ENCODE measurements around the gene ATP6AP1. TPM values are rescaled to one million over a fixed set of nuclear protein-coding genes. Genes with fewer than 3 reads are reported as not detected.

The ATP6AP1 gene
- total RNA-seq, 1 experiment from 2014 or later: 119 TPM

DNA sequence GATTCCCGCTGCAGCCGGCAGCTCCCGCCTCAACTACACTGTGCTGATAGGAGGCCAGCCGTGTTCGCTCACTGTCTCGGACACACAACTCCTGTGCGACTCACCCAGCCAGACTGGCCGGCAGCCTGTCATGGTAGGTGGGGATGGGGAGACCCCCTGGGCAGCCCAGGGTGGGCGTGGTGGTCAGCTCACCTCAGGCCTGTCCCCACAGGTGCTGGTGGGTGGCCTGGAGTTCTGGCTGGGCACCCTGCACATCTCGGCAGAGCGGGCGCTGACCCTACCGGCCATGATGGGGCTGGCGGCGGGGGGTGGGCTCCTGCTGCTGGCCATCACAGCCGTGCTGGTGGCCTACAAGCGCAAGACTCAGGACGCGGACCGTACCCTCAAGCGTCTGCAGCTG is 39.1 kb downstream of the ATP6AP1 start:
- H3K9me3 ChIP-seq (ENCODE audit: insufficient read depth, low read depth): no peaks in the 10 kb centered on the region
- TF ChIP-seq, protein P1, sequence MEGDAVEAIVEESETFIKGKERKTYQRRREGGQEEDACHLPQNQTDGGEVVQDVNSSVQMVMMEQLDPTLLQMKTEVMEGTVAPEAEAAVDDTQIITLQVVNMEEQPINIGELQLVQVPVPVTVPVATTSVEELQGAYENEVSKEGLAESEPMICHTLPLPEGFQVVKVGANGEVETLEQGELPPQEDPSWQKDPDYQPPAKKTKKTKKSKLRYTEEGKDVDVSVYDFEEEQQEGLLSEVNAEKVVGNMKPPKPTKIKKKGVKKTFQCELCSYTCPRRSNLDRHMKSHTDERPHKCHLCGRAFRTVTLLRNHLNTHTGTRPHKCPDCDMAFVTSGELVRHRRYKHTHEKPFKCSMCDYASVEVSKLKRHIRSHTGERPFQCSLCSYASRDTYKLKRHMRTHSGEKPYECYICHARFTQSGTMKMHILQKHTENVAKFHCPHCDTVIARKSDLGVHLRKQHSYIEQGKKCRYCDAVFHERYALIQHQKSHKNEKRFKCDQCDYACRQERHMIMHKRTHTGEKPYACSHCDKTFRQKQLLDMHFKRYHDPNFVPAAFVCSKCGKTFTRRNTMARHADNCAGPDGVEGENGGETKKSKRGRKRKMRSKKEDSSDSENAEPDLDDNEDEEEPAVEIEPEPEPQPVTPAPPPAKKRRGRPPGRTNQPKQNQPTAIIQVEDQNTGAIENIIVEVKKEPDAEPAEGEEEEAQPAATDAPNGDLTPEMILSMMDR (conservative IDR thresholded peaks at IDR 0.05): no peak
- no peak for TF ChIP-seq EZH2 (IDR thresholded peaks at IDR 0.05; ENCODE audit: low read depth)
- no peak overlapping the region for H3K4me3 ChIP-seq
- H3K79me2 ChIP-seq (ENCODE audit: low read depth): no peaks in the 10 kb centered on the region
- no peak overlapping the region for H3K4me2 ChIP-seq
- H3K27me3 ChIP-seq (ENCODE audit: insufficient read depth, low read depth): no peaks in the 10 kb centered on the region
- BruUV-seq (replicated peaks): no TSS peak
- no peaks in the 10 kb centered on the region for H3K4me1 ChIP-seq (replicated peaks; ENCODE audit: insufficient read depth)
- no peaks in the 10 kb centered on the region for H3F3A ChIP-seq (ENCODE audit: insufficient read depth, low read depth)
- CTCF ChIA-PET: no interaction called here
- no peaks in the 10 kb centered on the region for H3K36me3 ChIP-seq (ENCODE audit: low read depth)
- POLR2A ChIA-PET (ENCODE audit: unreplicated experiment): no interaction called here
- intact Hi-C loops (cut with micrococcal nuclease; ENCODE audit: unreplicated experiment): no loop called here
- no peaks in the 10 kb centered on the region for H3K9me2 ChIP-seq (ENCODE audit: insufficient read depth)
- no peak overlapping the region for H2AFZ ChIP-seq
- no peak overlapping the region for H3K27ac ChIP-seq
- no peak for DNase-seq
- H4K20me1 ChIP-seq (ENCODE audit: insufficient read depth): no peaks in the 10 kb centered on the region

DNA sequence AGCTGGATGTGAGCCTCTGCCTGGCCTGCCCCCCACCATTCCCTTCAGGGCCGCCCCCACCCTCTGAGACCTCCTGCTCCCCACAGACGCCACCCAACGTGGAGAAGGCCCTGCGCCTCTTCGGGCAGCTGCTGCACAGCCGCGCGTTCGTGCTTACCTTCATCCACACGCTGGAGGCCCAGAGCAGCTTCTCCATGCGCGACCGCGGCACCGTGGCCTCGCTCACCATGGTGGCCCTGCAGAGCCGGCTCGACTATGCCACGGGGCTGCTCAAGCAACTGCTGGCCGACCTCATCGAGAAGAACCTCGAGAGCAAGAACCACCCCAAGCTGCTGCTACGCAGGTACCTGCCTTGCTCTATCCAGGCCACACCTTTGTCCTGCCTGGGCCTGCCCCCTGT is 39.7 kb downstream of the ATP6AP1 start:
- no peaks in the 10 kb centered on the region for H3K27me3 ChIP-seq (ENCODE audit: insufficient read depth, low read depth)
- H3K27ac ChIP-seq: no peak overlapping the region
- H3K36me3 ChIP-seq (ENCODE audit: low read depth): no peaks in the 10 kb centered on the region
- H3K9me3 ChIP-seq (ENCODE audit: insufficient read depth, low read depth): no peaks in the 10 kb centered on the region
- no peaks in the 10 kb centered on the region for H3K4me1 ChIP-seq (replicated peaks; ENCODE audit: insufficient read depth)
- H4K20me1 ChIP-seq (ENCODE audit: insufficient read depth): no peaks in the 10 kb centered on the region
- BruUV-seq (replicated peaks): no TSS peak
- H3K9me2 ChIP-seq (ENCODE audit: insufficient read depth): no peaks in the 10 kb centered on the region
- ChIA-PET POLR2A (ENCODE audit: unreplicated experiment) (interaction anchor here (0.9 kb wide), 1 partner anchor 48 kb away, joined by 3 read pairs; no protein-coding TSS in a partner anchor), CTCF (no interaction called here)
- no peak for DNase-seq
- intact Hi-C loops (cut with micrococcal nuclease; ENCODE audit: unreplicated experiment): no loop called here
- H3K4me2 ChIP-seq: no peak overlapping the region
- H2AFZ ChIP-seq: no peak overlapping the region
- no peaks in the 10 kb centered on the region for H3K79me2 ChIP-seq (ENCODE audit: low read depth)
- no peaks in the 10 kb centered on the region for H3F3A ChIP-seq (ENCODE audit: insufficient read depth, low read depth)
- H3K4me3 ChIP-seq: no peak overlapping the region
- TF ChIP-seq, protein P1 (conservative IDR thresholded peaks at IDR 0.05): no peak
- TF ChIP-seq EZH2 (IDR thresholded peaks at IDR 0.05; ENCODE audit: low read depth): no peak

DNA sequence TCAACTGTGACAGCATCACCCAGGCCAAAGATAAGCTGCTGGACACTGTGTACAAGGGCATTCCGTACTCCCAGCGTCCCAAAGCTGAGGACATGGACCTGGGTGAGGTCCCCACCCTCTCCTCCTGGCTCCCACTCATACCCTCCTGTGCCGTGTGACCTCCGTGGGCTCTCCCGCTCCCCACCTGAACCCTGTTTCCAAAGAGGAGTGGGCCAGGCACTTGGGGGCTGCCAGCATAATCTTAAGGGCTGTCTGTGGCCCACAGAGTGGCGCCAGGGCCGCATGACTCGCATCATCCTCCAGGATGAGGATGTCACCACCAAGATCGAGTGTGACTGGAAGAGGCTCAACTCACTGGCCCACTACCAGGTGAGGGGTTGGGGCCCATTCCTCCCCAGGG is 40.6 kb downstream of the ATP6AP1 start:
- POLR2A ChIA-PET (ENCODE audit: unreplicated experiment): no interaction called here
- Histone ChIP-seq H3K36me3 (ENCODE audit: low read depth) (no peaks in the 10 kb centered on the region), H3F3A (ENCODE audit: insufficient read depth, low read depth) (no peaks in the 10 kb centered on the region), H4K20me1 (ENCODE audit: insufficient read depth) (no peaks in the 10 kb centered on the region), H2AFZ (no peak overlapping the region), H3K4me3 (no peak overlapping the region), H3K27ac (no peak overlapping the region), H3K9me3 (ENCODE audit: insufficient read depth, low read depth) (no peaks in the 10 kb centered on the region), H3K27me3 (ENCODE audit: insufficient read depth, low read depth) (no peaks in the 10 kb centered on the region), H3K79me2 (ENCODE audit: low read depth) (no peaks in the 10 kb centered on the region), H3K9me2 (ENCODE audit: insufficient read depth) (no peaks in the 10 kb centered on the region), H3K4me2 (no peak overlapping the region), H3K4me1 (replicated peaks; ENCODE audit: insufficient read depth) (no peaks in the 10 kb centered on the region)
- TF ChIP-seq, protein P1 (conservative IDR thresholded peaks at IDR 0.05): no peak
- no peak for TF ChIP-seq EZH2 (IDR thresholded peaks at IDR 0.05; ENCODE audit: low read depth)
- CTCF ChIA-PET: no interaction called here
- no TSS peak for BruUV-seq (replicated peaks)
- DNase-seq: no peak
- intact Hi-C loops (cut with micrococcal nuclease; ENCODE audit: unreplicated experiment): no loop called here
